ELF-1 (cell line): Measurements from ENCODE around the gene SFSWAP.
A peak's percentile ranks its signal among the peaks of the same experiment; 100 is the strongest.

Experiments used
- DNase-seq: peaks from one replicate; pipeline ENCODE4 v3.0.0-alpha.2; 2016; ENCODE audit warnings: low read depth, low spot score

The SFSWAP gene

GRCh38 chr12:131787143-131787660, 76.3 kb downstream of the SFSWAP start:
- no peak for DNase-seq

GRCh38 chr12:131788070-131788469, 77.2 kb downstream of the SFSWAP start:
- DNase-seq: no peak

- DNase-seq: no peak
Observed at GRCh38 chr12:131789638-131790037, 78.7 kb downstream of the SFSWAP start.

- DNase-seq: no peak
Observed at GRCh38 chr12:131793243-131794022, 82.5 kb downstream of the SFSWAP start.

- DNase-seq: no peak
Observed at GRCh38 chr12:131794061-131794460, 83.2 kb downstream of the SFSWAP start.

- DNase-seq: no peak
Observed at GRCh38 chr12:131794573-131794972, 83.7 kb downstream of the SFSWAP start.

- DNase-seq: no peak
Observed at GRCh38 chr12:131795064-131795463, 84.2 kb downstream of the SFSWAP start.

GRCh38 chr12:131795690-131796410, 85.0 kb downstream of the SFSWAP start:
- peak; percentile 82 for DNase-seq

- no peak for DNase-seq
Observed at GRCh38 chr12:131796411-131796736, 85.5 kb downstream of the SFSWAP start.

GRCh38 chr12:131796754-131797587, 86.1 kb downstream of the SFSWAP start:
- no peak for DNase-seq

- DNase-seq: no peak
Observed at GRCh38 chr12:131797588-131797934, 86.7 kb downstream of the SFSWAP start.

- no peak for DNase-seq
Observed at GRCh38 chr12:131799195-131799594, 88.3 kb downstream of the SFSWAP start.

- peak; percentile 50 for DNase-seq
Observed at GRCh38 chr12:131799828-131800593, 89.1 kb downstream of the SFSWAP start.

GRCh38 chr12:131800594-131801135, 89.8 kb downstream of the SFSWAP start:
- DNase-seq: no peak

- no peak for DNase-seq
Observed at GRCh38 chr12:131801254-131801866, 90.5 kb downstream of the SFSWAP start.

- no peak for DNase-seq
Observed at GRCh38 chr12:131803961-131804521, 93.2 kb downstream of the SFSWAP start.

GRCh38 chr12:131805421-131805820, 94.5 kb downstream of the SFSWAP start:
- DNase-seq: no peak

- DNase-seq: no peak
Observed at GRCh38 chr12:131806674-131807073, 95.8 kb downstream of the SFSWAP start.

GRCh38 chr12:131808744-131809371, 98.0 kb downstream of the SFSWAP start:
- DNase-seq: peak; percentile 71
